NOMO-1 treated with DMSO at 0.1 percent for 48 hours (cell line): Measurements from ENCODE around the gene DLL1.

Experiments used
- DNase-seq: peaks from one replicate; lab custom pipeline; 2025; ENCODE audit not compliant: unreplicated experiment; lab: John Stamatoyannopoulos, UW

Gene DLL1

GRCh38 chr6:170234419-170234818, 56.5 kb downstream of the DLL1 start:
- no peak for DNase-seq

- DNase-seq = no peak
Observed at GRCh38 chr6:170233286-170234205, 57.3 kb downstream of the DLL1 start.
